Kidney glomerular epithelial cell (primary cell): Measurements from ENCODE around the gene NUTF2.
A peak's percentile ranks its signal among the peaks of the same experiment; 100 is the strongest.

Source experiments
- DNase-seq: peaks from one replicate; lab custom pipeline; 2025; lab: John Stamatoyannopoulos, UW

Gene NUTF2

GRCh38 chr16:67837811-67838210 is 8.9 kb upstream of the NUTF2 start:
- DNase-seq, result no peak

DNA sequence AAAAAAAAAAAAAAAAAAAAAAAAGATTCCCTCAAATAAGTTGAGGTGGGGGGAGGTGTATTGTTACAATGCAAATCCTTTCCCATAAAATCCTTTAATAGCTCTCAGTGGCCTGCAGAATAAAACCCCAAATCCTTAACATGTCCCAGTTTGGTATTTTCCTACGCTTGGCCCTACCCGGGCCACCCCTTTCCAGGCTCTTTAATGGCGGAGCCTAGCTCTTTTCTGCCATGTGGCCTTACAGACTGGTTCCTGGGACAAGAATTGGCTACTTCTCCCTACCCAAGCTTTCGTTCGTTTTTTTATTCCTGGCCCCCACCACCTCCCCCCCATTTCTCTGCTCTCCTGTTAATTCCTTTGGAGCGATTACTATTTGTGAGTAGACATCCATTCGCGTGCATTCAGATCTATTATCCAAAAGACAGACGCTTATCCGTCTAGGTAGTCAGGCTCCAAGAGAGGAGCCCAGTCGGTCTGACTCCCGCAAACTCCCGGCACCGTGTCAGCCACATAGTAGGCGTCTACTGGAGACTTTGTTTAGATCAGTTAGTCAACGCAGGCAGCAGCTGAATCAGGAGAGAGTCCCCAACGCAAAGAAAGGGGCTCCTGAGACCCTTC is 5.4 kb upstream of the NUTF2 start:
- no peak for DNase-seq

DNA sequence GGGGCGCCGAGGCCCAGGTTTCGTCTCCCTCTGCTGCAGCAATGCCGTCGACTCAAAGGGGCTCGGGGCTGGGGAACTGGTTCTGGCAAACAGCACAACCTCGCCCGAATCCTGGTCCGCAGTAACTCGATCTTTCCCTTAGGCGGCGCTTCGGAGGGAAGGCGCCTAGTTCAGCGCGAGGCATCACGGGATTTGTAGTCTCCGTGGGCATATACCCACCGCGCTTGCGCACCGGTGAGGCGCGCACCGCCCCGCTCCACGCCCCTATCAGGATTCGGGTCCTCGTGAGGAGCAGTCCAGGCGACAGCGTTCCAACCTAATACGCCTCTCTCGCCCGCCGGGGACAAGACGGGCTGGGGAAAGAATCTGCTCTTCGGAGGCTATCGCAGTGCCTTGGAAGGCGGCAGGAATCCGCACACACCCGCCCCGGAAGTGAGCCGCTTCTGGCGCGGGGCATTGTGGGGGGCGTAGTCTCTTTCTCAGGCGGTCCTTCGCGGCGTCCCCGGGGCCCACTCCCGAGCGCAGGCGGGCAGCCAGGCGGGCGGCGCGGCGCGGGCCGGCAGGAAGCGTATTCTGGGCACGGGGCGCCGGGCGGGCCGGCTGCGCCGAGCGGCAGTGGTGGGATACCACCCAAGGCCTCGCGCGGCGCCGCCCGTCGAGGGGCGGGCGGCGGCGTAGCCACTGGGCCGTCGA is 4.8 kb upstream of the NUTF2 start, which contains the start of gene THAP11:
THAP11 (plus strand) TSS at position 505 of the 693 bp plus-strand sequence. CDS start 235 bp downstream, outside the sequence.
- DNase-seq, result peak; percentile 92

GRCh38 chr16:67842509-67843342 is 4.0 kb upstream of the NUTF2 start:
- DNase-seq, result peak; percentile 7

DNA sequence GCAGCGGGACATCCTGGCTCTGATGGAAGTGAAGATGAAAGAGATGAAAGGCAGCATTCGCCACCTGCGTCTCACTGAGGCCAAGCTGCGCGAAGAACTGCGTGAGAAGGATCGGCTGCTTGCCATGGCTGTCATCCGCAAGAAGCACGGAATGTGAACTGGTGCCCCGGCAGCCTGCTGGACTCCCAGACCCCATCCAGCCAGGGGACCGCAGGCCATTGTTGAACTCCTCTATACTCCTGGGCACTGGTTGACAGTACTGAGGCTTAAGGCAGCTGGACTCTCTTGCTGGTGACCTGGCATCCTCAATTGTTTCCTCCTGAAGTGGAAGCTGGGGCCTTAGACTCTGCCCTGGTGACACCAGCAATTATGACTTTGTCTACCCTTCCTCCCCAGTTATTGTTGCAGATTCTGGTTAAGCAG is 3.4 kb upstream of the NUTF2 start:
- no peak for DNase-seq

DNA sequence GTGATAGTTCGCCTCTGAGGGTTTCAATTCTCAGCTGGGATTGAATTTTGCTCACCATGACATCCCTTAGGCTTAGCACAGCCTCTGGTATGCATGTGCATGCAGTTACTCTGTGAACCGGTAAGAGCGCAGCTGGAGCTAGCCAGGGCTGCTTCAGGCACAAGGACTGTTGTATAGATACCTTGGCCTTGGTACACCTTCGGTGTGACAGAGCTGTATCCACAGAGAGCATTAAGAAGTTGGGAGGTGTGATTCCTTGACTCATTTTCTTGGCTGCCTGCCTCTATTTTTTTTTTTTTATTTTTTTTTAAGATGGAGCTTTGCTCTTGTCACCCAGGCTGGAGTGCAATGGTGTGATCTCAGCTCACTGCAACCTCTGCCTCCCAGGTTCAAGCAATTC is 2.2 kb upstream of the NUTF2 start:
- peak; percentile 17 for DNase-seq

DNA sequence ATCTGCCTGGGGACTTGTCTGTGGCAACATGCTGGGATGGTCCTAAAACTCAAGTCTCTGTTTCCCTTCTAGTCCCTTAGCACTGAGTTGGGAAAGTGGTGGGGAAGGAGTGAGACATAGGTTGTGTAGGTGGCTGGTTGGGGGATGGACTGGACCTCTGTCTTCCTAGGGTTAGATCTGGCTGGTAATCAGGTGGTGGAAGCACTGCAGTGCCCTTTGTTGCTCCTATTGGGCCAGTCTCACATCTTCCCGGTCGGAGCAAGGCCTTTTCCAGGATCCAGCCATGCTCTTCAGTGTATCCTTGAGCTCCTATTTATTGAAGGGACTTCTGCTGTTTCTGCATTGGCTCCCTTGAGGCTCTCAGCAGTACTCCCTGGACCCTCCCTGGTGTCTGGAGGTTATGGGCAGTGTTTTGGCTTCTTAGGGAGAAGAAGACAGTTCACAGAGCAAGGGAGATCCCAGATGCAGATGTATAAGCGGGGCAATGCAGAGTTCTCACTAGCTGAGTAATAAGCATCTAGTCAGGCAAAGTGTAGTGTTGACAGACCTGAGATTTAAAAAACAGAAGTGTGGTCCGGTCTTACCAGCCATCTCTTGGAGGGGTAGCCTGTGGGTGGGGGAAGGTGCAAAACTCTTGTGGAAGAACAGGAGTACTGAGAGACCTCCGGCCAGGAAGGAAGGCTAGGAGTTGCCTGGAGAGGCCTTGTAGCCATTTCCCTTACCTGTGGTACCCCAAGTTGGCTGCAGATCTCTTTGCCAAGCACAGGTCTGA is 1.3 kb upstream of the NUTF2 start:
- DNase-seq, result no peak

- no peak for DNase-seq
Observed at GRCh38 chr16:67846063-67846319, 742 bp upstream of the NUTF2 start.

DNA sequence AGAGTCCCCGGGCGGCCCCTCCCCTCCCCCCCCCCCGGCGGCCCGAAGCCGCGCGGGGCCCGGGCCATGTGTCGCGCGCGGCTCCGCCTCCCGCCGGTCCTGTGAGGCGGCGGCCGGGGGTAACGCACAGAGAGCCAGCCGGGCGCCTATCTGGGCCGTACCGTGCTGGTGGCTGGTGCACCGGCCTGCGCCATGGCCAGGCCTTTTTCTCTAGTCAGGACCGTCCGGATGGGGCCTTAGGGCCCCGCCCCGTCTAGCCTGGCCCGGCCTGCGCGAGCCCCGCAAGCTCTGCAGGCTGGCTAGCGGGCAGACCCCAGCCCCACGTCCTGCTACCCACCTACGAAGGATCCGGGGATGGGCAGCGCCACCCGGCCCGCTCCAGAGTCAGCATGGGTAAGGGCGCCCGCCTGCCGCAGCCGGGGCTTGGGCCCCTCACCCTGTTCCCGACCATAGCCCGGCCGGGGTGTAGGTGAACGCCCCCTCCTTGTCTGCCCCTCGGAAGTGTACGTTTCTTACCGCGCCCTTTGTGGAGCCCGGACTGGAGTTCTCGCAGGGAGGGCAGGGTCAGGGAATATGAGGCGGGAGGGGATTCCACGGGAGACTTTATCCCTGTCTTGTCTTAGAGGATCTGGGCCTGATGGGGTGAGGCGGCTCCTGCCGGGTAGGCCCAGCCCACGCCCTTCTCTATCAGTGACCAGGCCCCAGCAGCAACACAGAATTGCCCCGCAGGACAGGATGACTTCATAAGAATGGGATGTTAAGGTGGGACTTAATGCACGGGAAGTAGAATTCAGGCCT is 530 bp downstream of the NUTF2 start, which contains the start of gene CENPT:
CENPT (minus strand) TSS at position 630 of the 798 bp plus-strand sequence. CDS start 13,834 bp downstream, outside the sequence.
- peak; percentile 68 for DNase-seq

DNA sequence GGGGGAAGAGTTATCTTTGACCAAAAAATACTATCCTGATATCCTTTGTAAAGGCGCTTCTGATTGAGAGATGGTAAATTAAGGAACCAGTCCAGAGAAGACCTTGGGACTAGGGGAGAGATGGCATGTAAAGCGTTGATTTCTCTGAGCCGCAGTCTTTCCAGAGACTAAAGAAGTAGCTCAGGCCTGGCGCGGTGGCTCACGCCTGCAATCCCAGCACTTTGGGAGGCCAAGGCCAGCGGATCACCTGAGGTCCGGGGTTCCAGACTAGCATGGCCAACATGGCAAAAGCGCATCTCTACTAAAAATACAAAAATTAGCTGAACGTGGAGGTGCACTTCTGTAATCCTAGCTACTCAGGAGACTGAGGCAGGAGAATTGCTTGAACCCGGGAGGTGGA is 1.4 kb downstream of the NUTF2 start:
- DNase-seq, result no peak

GRCh38 chr16:67853670-67854069 is 6.9 kb downstream of the NUTF2 start:
- DNase-seq, result no peak

- DNase-seq, result no peak
Observed at GRCh38 chr16:67855789-67856188, 9.1 kb downstream of the NUTF2 start.

DNA sequence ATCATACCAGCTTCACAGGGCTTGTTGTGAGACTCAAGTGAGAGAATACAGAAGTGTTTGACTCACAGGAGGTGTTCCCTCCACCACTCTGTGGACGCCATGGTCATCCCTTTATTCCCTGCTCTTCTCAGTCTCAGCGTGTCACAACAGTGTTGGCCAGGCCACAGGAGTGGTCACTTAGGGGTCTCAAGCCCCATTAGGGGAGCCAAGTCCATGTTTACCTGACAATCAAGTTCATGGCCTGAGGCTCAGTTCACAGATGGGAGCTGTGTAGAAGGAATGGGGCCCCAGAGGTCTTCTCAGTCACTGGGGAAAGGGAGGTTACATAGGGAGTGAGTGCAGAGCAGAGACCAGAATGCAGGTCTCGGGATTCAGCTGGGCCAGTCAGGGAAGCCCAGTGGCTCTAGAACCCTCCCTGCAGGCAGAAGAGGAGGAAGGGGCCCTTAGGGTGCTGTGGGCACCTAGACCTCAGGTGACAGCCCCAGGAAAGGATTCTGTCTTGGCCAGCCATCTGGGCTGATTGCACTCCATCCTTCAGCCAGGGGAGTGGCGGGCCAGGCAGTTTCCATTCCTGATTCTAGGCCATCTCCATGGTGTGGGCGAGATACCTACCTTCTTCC is 10.3 kb downstream of the NUTF2 start:
- DNase-seq, result no peak

- DNase-seq, result peak; percentile 95
Observed at GRCh38 chr16:67857547-67858233, 11.0 kb downstream of the NUTF2 start.

DNA sequence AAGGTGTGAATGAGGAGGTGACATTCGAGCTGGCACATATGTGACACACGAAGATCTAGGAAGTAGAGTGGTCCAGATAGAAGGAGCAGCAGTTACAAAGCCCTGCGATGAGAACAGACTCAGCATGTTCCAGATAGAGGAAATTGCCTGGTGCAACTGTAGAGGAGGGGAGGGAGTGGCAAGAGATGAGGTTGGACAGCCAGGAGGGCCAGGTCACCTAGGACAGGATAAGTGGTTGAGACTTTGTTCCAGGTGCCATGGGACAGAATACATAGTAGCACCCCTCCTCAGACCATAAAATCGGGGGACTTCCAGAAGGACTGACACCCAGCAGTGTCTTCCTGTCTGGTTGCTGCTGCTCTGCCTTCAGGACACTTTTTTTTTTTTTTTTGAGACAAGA is 11.8 kb downstream of the NUTF2 start:
- DNase-seq, result no peak

DNA sequence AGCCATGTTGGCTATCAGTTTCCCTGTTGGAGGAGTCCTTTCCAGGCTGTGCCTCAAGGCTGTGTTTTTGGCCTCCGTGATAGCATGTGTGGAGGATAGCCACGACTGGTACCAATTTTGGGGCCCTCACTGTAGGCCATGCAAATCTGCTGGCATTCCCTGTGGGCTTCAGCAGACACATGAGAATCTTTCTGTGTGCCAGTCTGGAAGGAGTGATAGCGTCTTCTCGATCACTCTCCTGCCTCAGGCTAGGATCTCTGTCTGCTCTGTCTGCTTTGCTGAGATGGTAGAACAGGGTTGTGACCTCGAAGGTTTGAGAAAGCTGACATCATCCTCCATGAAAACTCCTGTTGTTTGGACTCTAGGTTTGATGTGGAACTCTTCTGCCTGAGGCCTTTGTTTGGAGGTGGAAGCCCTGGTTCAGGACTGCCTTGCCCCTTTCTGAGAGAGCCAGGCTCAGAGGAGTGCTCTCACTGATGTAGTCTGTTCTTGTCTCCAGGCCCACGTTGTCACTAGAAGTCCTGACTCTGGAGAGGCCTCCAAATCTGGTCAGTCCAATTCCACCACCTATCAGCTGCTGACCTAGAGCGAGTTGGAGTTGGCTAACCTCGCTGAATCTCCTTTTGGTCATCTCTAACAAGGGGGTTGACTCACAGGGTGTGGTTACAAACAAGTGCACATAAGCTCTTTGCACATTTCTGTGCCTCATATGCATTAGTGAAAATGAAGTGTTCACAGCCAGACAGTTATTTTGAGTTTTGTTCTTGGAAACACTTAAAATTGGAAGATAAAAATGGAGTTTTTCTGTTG is 14.1 kb downstream of the NUTF2 start:
- DNase-seq, result no peak

DNA sequence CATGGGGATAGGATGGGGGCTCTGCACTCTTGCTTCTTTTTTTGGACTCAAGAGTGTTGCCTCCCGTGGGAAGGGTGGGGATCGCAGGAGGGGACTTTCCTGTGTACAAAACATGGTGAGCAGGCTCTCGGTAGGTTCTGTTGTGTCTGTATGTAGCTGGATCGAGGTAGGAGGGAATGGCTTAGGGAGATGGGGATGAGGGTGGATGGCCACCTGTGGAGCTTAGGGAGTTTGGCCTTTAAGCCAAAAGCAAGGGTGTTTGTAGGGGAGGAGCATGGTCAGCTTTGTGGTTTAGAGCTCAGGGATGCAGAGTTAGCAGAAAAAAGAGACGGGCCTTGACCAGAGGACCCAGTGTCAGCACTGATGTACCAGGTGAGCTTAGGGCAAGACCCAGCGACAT is 15.1 kb downstream of the NUTF2 start:
- no peak for DNase-seq

- DNase-seq, result no peak
Observed at GRCh38 chr16:67862623-67863583, 16.2 kb downstream of the NUTF2 start.
